ENCODE results near the gene CARMIL1.
"Not testable (repeated sequence)": the region's sequence is repeated elsewhere in the genome, so short reads cannot be mapped to it uniquely, and the experiment has no call there.

The CARMIL1 gene

DNA sequence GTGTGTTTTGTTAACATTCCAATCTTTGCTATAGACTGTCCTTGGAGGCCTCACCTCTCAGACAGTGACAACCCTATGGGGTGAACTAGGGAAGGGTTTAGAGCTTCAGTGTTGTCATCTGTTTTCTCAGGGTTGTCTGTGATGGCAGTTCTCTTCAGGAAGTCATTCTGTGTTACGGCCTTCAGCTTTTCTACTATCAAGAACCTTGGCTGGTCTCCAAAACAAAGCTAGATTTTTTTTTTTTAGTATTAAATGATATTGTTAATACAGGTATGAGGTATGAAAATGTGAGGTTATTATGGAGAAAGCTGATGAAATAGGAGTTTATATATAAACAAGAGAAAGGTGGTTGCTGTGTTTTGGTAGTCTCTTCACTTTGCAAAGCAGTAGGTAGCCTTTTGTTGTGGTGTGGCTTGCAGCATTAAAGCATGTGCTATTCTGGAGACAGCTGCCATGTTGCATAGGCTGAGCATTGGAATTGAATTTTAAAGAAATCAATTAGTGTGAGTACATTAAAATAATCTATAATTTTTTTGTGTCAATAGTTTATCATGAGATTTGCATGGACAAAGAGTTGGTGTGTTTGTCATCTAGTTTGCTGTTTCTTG, 162.6 kb downstream of the CARMIL1 start:
- TF ChIP-seq, protein P1, sequence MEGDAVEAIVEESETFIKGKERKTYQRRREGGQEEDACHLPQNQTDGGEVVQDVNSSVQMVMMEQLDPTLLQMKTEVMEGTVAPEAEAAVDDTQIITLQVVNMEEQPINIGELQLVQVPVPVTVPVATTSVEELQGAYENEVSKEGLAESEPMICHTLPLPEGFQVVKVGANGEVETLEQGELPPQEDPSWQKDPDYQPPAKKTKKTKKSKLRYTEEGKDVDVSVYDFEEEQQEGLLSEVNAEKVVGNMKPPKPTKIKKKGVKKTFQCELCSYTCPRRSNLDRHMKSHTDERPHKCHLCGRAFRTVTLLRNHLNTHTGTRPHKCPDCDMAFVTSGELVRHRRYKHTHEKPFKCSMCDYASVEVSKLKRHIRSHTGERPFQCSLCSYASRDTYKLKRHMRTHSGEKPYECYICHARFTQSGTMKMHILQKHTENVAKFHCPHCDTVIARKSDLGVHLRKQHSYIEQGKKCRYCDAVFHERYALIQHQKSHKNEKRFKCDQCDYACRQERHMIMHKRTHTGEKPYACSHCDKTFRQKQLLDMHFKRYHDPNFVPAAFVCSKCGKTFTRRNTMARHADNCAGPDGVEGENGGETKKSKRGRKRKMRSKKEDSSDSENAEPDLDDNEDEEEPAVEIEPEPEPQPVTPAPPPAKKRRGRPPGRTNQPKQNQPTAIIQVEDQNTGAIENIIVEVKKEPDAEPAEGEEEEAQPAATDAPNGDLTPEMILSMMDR (IDR thresholded peaks at IDR 0.05; ENCODE audit: control insufficient read depth, extremely low read depth, insufficient read depth) = no peak
- DNase-seq (ENCODE audit: low read depth) = no peak
- no peak overlapping the region for H3K4me3 ChIP-seq (ENCODE audit: low read depth, low read length)

DNA sequence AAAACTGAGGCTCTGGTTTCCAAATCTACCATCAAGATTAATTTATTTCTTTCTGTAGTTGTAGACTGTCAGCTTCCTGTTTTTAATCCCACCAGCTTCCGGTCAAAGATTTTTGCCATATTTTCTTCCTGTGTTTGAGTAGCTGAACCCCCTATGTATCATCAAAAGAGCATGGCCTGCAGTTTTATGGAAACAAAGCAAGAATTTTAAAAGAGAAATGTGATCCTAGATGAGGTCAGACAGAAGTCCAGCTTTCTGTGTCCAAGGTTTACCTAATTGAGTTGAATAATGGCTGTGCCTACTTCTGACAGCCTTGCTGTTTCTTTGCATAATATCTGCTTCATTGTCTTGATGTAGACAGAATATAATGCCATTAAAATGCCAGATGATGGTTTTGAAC, 163.7 kb downstream of the CARMIL1 start:
- no peak for DNase-seq (ENCODE audit: low read depth)
- TF ChIP-seq, protein P1 (IDR thresholded peaks at IDR 0.05; ENCODE audit: control insufficient read depth, extremely low read depth, insufficient read depth) = no peak
- no peak overlapping the region for H3K4me3 ChIP-seq (ENCODE audit: low read depth, low read length)

DNA sequence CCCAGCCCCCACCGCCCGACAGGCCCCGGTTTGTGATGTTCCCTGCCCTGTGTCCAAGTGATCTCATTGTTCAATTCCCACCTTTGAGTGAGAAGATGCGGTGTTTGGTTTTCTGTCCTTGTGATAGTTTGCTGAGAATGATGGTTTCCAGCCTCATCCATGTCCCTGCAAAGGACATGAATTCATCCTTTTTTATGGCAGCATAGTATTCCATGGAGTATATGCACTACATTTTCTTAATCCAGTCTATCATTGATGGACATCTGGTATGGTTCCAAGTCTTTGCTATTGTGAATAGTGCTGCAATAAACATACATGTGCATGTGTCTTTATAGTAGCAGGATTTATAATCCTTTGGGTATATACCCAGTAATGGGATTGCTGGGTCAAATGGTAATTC, 165.3 kb downstream of the CARMIL1 start:
- not testable (repeated sequence) for DNase-seq (ENCODE audit: low read depth); H3K4me3 ChIP-seq (ENCODE audit: low read depth, low read length)

DNA sequence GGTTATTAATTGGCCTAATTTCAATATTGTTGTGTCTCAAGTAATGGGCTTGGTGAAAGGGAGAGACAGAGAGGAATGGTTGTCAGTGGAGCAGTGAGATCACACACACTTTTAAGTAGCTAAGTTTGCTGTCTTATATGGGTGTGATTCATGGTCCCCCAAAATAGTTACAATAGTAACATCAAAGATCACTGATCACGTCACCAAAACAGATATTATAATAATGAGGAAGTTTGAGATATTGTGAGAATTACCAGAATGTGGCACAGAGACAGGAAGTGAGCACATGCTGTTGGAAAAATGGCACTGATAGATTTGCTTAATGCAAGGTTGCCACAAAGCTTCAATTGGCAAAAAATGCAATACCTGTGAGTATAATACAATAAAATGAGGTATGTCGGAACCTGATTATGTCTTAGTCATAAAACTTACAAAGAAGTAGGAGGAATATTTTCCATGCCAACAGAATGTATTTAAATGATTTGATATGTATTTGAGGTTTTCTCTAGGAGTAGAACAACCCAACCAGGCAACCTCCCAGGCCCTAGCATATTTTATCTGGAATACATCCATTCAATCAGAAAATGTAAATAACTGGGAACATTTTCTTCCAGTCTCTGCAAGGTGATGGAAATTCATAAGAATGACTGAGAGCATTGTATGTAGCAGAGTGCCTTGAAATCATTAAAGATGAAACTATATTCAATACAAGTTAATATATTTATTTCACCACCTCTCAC, 167.8 kb downstream of the CARMIL1 start:
- TF ChIP-seq, protein P1 (IDR thresholded peaks at IDR 0.05; ENCODE audit: control insufficient read depth, extremely low read depth, insufficient read depth) = no peak
- no peak overlapping the region for H3K4me3 ChIP-seq (ENCODE audit: low read depth, low read length)
- peak; percentile 93 for DNase-seq (ENCODE audit: low read depth)

DNA sequence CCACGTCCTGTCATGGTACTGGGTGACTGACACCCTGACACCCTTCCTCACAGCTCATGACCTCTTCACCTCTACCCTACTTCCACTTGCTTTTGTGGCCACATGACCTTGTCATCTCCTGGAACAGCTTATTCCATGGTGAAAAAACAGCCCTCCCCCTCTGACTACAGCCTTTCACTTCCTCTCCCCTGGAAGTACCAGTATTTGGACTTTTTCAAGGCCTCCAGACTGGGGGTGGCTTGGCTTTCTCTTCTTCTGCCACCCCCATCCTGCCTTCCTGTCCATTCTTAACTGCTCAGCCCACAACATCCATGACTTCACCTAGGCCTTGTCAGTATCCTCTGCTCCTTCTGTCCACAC, 168.4 kb downstream of the CARMIL1 start:
- TF ChIP-seq, protein P1 (IDR thresholded peaks at IDR 0.05; ENCODE audit: control insufficient read depth, extremely low read depth, insufficient read depth) = no peak
- DNase-seq (ENCODE audit: low read depth) = no peak
- 0 out of 2 replicates have a peak overlapping the region, but pooled peaks have one; percentile 1 for H3K4me3 ChIP-seq (ENCODE audit: low read depth, low read length)

DNA sequence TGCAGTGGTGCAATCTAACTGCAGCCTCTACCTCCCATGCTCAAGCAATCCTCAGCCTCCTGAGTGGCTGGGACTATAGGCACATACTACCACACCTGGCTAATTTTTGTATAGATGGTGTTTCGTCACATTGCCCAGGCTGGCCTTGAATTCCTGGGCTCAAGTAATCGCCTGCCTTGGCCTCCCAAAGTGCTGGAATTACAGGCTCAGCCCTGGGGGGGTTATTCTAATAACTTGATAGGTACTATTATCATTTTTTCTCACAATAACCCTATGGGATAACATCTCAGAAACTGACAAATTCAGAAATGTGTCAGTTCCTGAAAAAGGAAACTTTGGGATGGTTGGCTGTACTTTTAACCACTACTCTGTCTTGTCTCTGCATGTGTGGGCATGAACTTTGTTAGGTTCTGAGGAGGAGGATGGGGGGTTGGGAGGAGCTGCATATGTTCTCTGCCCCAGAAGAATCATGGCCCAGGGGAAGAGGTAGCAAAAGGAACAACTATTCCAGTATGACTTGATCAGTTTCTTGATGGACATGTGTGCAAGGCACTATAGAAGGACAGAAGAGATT, 169.9 kb downstream of the CARMIL1 start:
- DNase-seq (ENCODE audit: low read depth) = no peak
- no peak overlapping the region for H3K4me3 ChIP-seq (ENCODE audit: low read depth, low read length)
- TF ChIP-seq, protein P1 (IDR thresholded peaks at IDR 0.05; ENCODE audit: control insufficient read depth, extremely low read depth, insufficient read depth) = no peak

DNA sequence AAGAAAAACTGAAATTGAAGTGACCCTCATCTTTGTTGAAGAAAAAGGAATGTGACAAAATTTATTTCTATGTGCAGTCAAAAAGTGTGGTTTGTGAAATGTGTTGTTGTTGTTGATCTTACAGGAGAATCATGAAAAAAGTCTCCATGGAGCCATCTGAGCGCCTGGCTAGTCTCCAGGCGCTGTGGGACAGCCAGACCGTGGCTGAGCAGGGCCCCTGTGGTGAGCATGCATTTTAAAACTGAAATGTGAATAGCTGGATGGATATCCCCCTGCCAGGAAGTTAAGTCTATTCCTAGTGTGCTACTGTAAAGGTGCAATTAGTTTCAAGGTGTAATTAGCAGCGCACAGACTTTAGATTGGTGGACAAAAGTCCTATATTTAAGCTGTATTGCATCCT, 170.6 kb downstream of the CARMIL1 start:
- no peak overlapping the region for H3K4me3 ChIP-seq (ENCODE audit: low read depth, low read length)
- TF ChIP-seq, protein P1 (IDR thresholded peaks at IDR 0.05; ENCODE audit: control insufficient read depth, extremely low read depth, insufficient read depth) = no peak
- no peak for DNase-seq (ENCODE audit: low read depth)

All from LNCaP clone FGC (cell line).